Stimulated activated CD4-positive, alpha-beta T cell treated with anti-CD3 and anti-CD28 coated beads, TNF-alpha, amount 100 ng/mL, for 1 hour (primary cell): ENCODE measurements around the gene TPPP.
"Not testable (repeated sequence)": the region's sequence is repeated elsewhere in the genome, so short reads cannot be mapped to it uniquely, and the experiment has no call there.

ENCODE experiments used
- DNase-seq, 3 donors: peaks; one replicate each; pipeline ENCODE4 v3.0.0-alpha.2; 2020; ENCODE audit warnings: low read depth in 3 of 3, low spot score in 1 of 3

The TPPP gene

DNA sequence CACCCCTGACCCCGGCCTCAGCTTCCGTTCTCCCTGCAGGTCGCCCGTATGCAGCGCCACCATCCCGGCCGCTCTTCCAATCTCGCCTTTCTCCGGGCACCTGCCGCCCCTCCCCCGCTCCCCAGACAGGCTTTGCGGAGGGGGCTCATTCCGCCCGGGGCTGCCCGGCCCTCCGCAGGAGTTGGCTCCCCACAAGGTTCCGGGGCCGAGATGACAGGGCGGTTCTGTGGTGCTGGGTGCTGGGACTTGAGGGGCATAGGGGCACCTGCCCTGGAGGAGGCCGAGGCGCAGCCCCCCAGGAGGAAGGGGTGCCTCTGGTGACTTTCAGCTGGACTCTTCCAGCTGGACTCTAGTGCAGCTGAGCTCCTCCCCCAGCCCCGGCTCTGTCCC is 885 bp upstream of the TPPP start:
- not testable (repeated sequence) for DNase-seq

DNA sequence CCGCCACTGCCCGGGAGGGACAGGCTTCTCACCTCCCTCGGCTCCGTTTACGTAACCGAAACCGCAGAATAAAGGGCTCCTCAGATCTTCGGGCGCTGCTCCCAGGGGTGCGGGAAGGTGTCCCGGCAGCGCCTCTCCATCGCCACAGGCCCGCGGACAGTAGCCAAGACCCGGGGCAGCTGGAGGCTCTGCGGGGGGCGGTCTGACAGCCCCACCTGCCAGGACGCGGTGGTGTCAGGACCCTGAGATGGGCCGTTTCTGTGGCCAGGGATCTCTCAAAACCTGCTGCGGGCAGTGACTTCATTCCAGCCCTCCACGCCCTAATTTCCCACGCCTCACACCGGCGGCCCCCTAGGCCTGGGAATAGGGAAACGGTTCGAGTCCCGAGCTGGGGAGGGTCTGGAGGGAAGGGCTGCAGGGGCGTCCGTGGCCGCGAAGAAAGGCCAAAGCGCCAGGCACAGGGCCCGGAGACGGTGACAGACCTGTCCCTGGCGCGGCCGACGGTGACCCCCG is 567 bp downstream of the TPPP start:
- not testable (repeated sequence) for DNase-seq

DNA sequence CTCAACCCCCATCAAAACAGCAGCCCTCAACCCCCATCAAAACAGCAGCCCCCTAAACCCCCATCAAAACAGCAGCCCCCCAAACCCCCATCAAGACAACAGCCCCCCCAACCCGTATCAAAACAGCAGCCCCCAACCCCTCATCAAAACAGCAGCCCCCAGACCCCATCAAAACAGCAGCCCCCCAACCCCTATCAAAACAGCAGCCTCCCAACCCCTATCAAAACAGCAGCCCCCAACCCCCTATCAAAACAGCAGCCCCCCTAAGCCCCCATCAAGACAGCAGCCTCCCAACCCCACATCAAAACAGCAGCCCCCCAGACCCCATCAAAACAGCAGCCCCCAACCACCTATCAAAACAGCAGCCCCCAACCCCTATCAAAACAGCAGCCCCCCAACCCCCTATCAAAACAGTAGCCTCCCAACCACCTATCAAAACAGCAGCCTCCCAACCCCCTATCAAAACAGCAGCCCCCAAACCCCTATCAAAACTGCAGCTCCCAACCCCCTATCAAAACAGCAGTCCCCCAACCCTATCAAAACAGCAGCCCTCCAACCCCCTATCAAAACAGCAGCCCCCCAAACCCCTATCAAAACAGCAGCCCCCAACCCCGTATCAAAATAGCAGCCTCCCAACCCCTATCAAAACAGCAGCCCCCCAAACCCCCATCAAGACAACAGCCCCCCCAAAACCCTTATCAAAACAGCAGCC is 1.2 kb downstream of the TPPP start:
- DNase-seq: no peak

DNA sequence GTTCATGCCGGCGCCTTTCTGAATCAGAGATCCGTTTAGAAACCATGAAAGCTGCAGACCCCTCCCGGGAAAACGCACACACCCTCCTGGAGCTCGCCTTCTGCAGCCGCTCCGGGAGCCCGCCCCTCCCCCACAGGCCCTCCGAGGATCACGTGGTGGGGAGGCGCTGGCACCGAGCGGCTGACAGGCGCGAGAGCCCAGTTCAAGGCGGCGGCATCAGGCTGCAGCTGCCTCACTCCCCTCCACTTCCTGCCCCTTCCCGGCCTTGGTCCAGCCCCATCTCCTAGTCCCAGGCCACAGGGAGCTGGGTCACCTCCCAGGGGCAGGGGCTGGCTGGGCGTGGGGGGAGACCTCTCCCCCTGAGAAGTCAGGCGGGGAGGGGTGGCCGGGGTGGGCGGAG is 2.1 kb downstream of the TPPP start:
- not testable (repeated sequence) for DNase-seq

DNA sequence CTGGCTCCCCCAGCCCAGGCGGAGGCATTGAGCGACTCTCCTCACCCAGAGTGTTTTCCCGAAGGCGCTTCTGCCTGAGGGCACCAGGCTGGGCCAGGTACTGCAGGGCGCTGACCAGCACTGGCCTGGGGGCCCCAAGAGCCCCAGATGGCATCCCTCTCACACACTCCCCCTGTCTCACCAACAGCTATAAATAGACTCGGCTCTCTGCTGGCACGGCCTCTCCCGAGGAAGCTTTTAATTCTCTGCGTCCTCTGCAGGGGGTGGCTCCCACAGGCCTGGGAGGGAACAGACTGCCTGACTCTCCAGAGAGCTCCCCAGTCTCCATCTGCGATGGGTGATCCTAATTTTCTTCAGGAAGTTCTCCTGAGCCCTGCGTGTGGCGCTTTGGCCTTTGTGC is 2.9 kb downstream of the TPPP start:
- DNase-seq: not testable (repeated sequence)

DNA sequence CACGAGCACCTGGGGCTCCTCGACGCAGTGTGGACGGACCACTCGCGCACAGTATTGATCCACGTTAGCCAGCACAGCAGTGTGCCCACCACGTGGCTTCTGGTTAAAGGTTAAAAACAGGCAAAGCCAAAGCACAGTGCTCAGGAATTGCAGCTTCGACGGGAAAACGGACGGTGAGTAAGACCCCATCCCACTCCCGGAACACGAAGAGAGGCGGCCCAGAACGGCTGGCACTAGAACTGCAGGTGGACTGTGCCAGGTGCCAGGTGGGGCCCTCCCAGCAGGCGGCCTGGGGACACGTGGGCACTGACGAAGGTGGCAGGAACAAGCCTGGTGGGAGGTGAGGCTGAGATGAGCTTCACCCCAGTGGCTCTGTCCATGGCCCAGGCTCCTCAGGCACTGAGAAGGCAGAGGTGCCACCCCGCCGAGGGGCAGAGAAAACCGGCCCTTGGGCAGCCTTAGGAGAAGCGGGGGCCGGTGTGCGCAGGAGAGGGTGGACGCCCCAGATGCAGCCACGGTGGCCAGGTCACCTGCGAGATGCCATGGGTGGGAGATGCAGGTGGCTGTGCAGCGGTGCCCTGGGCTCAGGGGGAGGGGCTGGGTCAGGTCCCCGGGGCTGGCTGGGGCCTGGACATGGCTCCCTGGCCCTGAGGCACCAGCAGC is 4.7 kb downstream of the TPPP start:
- DNase-seq: not testable (repeated sequence)

DNA sequence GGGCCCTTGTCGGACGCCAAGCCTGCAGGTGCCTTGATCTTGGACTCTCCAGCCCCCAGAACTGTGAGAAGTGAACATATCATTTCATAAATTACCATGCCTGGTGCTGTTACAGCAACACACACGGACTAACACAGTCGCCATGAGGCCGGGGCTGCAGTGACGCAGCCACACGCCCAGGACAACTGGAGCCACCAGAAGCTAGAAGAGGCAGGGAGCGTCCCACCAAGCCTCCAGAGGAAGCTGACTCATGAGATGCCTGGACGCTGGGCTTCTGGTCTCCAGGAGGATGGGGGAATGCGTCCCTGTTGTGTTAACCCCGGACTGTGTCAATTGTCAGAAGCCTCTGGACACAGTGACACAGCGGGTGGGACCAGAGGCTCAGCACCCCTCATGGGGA is 6.2 kb downstream of the TPPP start:
- DNase-seq: not testable (repeated sequence)

DNA sequence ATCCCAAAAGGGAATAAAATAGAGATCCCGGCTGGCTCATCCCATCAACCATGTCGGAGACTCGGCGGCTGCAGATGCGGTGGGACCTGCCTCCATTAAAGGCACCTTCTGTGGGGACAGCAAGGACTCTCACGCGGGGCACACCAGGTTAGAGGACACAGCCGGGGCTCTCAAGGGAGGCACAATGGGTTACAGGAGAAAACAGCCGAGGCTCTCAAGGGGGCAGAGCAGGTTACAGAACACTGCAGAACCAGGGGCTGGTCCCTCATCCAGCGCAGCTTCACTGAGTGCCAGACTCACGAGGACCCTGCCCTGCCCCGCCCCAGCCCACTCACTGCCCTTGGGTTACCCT is 7.0 kb downstream of the TPPP start:
- not testable (repeated sequence) for DNase-seq

DNA sequence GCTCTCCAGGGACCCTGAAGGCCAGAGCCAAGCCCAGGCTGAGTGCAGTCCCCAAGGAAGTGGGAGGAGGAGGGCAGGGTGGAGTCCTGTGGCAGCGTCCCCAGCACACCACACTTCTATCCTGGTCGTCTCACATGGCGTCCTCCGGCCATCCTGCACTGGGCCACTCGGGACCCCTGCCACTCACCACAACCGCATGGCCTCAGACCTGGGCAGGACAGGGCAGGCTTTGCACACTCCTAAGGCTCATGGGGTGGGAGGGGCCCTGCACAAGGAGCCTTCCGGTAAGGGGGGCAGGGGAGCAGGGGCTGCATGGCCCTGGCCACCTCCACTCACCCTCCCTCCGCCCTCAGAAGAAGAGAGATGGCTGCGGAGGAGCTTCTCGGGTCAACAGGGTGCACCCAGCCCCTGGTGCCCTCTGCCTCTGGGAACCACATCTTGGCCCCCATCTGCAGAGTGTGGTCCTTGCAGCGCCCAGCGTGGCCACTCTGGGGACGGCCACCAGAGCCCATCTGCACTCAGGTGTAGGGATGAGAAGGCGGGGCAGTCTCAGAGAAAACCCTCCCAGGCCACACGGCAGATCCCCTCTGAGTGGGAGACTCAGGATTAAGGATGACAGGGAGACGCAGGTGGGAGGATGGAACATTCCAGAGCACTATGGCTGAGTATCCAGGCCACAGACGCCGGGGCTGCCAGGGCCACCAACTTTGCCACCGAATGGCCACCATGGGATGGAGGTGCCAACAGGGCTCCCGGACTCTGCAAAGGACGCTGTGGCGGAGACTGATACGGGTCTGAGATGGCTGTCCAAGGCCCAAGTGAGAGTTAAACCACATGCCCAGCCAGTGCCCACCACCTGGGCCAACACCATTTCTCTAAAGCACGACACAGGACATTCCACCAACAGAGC is 7.6 kb downstream of the TPPP start:
- DNase-seq: no peak

DNA sequence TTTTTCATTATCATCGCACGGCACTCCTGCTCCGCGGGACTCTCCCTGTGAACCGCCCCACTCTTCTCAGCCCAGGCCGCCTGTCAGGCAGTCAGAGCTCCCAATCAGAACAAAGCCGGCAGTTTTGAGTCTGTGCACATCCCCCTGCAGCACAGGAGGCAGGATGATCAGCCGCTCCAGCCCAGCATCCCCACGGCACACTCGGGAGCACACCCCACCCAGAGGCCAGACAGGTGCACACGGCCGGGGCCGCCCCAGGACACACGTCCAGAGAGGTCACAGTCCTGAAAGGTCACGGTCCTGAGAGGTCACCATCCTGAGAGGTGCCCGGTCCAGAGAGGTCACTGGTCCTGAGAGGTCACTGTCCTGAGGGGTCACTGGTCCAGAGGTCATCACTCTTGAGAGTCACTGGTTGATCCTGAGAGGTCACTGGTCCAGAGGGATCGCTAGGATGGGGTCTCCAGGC is 8.4 kb downstream of the TPPP start:
- no peak for DNase-seq

DNA sequence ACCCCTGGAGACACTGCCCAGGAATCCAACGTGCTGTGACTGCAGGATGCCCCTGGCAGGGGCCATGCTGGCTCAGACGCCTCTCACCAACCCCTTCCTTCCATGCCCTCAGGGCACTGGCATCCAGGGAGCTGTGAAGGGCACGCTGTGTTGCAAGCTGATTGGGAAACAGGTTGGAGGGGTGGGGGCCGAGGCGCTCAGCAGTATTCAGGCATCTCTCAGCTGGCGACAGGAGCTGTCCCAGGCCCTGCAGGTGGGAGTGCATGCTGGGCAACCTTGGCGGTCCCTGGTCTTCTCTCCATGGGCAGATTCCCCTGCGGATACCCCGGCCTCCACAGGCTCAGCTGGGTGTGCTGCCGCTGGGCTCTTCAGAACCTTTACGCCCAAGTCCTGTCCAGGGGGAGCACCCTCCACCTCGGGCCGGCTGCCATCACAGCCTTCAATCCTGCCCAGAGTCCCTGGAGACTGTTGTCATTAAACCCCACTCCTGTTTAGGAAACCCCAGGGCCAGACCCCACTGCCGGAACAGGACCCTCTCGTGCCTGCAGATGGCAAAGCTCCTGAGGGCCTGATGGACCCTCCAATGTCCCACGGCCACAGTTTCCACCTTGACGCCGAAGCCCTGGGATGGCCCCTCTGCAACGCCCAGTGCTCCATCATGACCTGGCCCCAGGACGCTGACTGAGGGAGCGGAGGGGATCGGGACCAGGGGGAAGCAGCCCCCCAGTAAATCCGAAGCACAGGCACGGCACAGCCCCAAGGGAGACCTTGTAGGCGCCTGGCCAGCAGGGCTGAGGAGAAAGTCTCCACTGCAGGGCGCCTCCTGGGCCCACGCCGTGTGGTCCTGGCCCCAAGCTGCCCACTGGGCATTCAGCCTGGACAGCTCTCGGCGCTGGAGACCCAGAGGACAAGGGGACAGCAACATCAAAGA is 9.3 kb downstream of the TPPP start:
- no peak for DNase-seq

DNA sequence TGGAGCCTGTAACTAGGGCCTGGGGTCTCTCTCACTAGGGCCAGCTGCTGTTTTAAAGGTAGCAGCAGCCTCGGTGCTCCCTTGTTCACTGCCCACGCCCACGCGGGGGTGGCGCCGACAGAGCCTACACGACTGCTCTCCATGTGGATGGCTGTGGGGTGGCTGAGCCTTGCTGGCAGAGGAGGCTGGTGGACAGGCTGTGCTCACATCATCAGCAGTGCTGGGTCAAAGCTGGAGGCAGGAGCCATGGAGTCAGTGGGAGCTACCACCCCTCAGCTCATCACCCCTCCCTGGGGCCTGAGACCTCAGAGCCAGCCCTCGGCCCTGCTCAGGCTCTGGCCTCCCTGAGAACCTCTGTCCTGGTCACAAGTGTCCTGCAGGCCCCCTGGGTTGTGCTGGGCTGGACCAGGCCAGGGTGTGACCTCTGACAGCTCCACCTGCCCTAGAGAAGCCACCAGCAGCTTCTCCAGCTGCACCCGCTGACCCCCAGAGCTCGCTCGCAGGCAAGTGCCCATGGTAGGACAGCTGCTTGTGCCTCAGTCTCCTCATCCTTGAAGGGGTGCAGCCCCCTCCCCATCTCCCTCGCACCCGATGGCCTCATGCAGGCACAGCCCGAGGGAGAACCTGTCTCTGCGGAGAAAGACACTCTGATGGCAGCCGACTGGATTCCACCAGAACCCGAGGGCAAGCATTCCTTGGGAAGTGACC is 10.3 kb downstream of the TPPP start:
- not testable (repeated sequence) for DNase-seq

DNA sequence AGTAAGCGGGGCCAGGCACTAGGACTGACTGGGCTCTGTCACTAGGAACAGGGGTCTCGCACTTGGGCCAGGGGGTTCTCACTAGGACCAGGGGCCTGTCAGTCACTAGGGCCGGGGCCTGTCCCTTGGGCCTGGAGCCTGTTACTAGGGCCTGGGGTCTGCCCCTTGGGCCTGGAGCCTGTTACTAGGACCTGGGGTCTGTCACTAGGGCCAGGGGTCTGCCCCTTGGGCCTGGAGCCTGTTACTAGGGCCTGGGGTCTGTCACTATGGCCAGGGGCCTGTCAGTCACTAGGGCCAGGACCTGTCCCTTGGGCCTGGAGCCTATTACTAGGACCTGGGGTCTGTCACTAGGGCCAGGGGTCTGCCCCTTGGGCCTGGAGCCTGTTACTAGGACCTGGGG is 10.9 kb downstream of the TPPP start:
- not testable (repeated sequence) for DNase-seq

DNA sequence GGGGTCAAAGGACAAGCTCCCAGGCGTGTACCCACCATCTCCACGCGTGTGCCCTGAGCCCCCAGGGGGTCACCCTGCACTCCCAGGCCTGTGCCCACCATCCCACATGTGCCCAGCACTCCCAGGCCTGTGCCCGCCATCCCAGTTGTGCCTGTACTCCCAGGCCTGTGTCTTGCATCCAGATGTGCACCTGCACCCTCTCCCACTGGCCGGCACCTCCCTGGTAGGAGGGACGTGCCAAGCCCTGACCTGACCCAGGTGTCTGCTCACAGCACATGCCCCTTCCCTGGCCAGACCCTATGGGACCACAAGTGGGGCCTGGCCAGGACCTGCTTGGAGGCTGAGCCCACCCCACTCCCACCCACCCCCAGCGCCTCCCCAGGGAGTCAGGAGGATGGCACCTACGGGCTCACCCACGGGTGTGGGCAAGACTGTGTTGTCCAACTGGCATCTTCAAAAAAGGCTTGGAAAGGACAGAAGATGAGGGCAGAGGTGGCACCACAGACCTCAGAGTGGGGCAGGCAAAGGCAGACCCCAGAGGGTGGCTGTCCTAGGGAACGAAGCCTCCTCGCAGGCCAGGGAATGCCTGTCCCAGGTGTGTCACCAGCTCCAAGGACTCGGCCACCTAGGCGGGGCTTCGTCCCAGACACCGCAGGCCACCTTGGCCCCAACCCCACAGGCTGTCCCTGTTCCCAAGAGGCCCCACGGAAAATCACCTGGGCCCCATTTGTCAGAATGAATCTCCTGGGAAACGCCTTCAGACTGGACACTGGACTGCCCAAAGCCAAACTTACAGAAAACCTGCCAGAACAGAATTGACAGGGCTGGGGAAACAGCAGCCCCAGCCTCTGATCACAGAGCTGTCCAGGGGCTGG is 11.6 kb downstream of the TPPP start:
- not testable (repeated sequence) for DNase-seq

DNA sequence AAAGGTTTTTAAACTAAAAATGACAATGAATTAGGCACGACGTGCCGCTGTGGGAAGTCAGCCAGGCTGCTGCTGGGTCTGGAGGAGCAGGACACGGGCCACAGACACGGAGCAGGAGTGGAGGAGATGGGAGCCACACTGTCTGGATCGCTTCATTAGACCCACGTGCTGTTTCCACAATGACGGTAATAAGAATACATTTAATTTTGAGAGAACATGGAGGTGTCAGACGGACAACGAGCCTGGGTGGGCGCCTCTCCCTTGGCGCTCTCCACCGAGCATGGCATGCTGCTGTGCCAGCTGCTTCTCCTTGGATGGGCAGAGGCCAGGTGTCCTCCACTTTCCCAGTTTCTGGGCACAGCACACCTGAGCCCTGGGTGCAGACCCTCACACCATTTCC is 12.3 kb downstream of the TPPP start:
- not testable (repeated sequence) for DNase-seq

DNA sequence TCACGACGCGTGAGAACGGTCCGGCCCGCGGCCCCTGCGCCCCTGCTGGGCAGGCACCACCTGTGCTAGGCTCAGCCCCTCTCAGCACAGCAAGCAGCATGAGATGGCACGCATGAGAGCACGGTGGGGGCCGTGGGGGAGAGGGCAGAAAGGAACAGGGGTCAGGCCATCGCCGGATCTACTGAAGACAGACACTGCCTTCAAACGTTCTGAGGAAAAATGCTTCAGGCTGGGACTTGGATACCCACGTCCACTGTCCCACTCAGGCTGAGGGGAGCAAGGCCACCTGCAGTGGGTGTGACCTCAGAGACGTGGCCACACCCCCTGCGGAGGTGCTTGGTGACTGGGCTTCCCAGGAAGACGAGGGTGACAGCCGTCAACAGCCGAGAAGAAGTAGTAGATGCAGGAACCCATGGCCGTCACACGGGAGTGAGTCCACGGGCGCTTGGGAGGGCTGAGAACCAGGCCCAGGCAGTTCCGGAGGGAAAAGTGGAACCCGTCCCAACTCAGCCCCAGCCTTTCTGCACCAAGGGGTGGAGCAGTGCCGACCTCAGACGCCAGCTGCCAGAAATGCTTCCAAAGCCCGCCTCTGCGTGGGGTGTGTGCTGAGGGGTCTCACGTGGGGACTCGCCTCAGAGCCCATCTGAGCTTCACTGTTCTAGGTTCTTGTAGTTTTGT is 12.9 kb downstream of the TPPP start:
- not testable (repeated sequence) for DNase-seq

DNA sequence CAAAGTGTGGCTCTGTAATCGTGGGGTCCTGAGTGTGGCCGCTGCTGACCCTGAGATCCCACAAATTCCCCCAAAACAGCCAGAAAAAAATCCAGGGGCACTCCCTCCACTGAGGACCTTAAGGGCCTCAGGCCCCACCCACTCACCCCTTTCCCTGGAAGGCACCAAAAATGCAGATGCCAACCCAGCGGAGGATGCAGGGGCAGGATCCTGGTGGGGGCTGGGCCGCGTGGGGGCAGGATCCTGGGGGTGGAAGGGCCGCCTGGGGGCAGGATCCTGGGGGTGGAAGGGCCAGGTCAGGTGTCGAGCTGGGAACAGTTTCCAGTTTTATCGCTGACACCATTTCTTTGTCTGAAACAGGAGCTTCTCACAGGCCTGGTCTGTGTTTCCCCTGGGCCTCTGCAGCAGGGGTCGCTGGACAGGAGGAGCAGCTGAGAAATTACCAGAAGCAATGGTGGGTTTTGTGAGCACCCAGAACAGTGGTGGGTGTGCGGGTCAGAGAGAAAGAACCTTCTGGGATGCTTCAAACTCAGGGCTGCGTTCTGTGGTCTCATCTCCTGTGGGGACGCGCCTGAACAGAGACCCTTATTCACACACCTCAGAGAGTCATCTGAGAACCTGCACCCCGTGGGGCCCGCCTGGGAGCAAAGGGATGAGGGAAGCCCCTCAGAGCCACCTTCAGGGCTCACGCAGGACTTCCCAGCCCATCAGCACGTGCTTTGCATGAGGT is 13.8 kb downstream of the TPPP start:
- DNase-seq: not testable (repeated sequence)

DNA sequence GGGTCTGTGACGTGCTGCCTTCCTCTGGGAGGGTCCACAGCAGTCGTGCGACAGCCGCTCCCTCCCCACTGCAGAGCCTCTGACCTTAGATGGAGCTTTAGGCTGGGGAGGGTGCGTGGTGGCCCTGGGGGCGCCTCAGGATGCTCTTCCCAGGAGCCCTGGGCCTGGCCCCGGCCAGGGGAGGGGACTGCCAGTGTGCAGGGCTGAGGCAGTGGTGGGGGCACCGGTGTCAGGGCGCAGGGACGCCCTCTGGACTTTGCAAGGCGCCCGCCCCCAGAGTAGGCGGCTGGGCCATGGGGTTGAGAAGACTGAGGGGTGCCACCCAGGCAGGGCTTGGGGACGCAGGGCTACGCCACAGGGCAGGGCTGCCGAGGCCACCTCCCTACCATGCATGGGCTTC is 14.6 kb downstream of the TPPP start:
- DNase-seq: not testable (repeated sequence)
